Fibroblast of skin of left quadriceps (primary cell): ENCODE data around the gene SHISAL1.
A peak's percentile ranks its signal among the peaks of the same experiment; 100 is the strongest.
"Not testable (repeated sequence)": the region's sequence is repeated elsewhere in the genome, so short reads cannot be mapped to it uniquely, and the experiment has no call there.

Source experiments
- DNase-seq, 2 experiments: peaks; one replicate each; pipeline ENCODE4 v3.0.0-alpha.2; 2013; ENCODE audit warnings: low read depth in 2 of 2

SHISAL1 gene

DNA sequence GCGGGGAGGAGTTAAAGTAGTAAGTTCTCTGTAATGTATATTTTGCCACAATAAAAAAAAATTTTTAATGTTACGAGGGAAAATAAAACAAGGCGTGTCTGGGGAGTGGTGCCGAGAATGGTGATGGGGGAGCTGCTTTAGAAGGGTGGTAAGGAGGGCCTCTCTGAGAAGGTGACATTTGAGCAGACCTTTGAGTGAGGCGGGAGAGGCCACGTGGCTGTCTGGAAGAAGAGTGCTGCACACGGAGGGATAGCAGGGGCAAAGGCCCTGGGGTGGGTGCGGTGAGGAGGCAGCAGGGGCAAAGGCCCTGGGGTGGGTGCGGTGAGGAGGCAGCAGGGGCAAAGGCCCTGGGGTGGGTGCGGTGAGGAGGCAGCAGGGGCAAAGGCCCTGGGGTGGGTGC, 10.4 kb downstream of the SHISAL1 start:
- not testable (repeated sequence) for DNase-seq

DNA sequence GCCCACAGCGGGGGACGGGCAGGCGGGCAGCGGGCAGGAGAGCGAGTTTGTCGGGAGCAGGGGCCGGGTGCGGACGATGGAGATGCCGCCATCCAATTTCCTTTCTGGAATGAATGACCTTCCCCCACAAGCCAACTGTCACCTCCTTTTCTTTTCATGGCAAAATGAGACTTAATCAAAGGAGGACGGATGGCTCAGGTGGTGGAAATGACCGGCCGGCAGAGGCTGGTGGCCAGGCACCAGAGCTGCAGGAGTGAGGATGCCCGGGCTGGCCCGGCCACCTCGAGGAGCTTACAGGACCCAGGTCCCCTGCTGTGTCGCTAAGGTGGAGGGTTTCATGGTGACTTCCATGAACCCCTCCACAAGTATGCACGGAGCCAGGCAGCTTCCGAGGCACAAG, 11.7 kb downstream of the SHISAL1 start:
- DNase-seq, result no peak

DNA sequence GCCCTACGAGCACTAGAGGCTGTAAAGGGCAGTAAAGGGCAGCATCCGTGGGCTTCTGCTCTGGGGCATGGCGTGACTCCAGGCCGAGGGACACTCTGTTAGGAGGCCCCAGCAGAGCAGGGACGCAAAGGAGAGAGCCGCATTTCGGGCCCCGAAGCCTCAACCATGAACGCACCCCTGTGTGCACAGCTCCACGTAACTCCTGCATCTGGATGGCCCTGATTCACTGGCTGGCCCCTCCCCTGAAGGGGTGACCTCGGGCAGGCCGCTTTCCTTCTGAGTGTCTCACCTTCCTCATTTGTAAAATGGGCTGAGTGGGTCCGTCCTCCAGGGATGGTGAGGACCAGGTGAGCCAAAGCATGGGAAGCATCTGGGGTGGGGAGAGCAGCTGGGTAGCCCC, 13.6 kb downstream of the SHISAL1 start:
- no peak for DNase-seq

DNA sequence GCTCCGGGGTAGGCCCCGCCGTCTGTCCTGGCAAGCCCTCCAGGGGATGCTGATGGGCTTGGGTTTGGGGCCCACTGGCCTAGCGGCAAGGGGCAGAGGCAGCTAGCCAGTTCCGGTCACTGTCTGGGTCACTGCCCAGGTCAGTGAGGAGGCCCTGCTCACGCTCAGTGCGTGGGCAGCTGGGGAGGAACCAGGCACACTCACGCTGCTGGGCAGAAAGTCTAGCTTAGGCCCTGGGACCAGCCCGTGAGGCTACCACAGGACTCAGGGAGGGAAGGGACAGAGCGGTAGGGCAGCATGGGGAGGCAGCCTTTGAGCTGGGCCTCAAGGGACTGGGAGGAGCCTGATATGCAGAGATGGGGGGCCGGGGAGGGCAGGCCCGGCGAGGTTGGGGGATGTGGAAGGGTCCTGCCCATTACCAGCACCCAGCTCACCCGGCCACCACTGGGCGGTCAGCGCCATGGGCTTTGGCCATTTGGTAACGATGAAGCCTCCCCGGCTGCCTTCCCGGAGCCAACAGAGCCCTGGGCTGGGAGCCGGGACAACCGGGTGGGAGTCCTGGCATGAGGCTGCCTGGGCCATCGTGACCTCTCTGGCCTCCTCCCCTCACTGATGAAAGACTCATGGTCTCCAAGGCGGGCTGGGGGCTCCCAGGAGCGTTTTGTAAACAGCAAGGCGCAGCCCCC, 14.2 kb downstream of the SHISAL1 start:
- no peak for DNase-seq

DNA sequence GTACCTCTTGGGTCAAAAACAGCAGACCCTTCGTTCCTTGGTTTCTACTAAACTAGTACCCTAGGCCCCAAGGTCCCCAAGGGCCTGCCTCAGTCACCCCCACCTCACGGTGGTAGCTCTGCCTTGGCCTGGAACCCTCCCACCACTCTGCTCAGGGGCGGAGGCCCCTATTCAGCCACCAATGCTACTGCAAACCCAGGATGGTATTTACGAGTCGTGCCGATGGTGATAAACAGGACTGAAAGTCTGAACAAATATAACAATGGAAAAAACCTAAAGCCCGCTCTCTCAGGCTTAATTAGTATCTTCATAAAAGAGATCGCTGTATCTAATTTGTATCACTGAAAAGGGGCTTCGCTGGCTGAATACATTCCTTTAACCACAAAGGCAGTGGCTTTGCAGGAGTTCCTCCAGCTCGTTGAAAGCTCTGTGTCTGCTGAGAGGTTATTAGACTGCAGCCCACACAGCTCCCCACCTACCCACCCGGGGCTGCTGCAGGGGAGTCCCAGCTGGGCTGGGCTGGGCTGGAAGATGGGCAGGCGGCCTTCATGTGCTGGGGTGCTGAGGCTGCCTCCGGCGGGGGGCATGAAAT, 15.2 kb downstream of the SHISAL1 start:
- DNase-seq, result no peak

DNA sequence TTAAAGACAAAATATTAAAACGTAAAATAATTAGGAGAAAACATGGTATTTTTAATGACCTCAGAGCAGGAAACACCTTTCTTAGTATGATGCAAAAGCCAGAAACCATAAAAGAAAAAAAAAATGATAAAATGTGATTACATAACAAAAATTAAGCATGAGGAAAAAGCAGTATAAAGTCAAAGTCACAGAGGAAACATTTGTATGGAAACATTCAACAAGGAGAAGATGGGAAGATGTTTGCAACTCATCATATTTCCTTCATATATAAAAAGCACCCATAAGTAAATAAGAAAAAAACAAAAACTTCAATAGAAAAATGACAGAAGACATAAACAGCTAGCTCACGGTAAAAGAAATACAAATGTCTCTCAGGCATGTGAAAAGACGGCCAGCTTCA, 17.3 kb downstream of the SHISAL1 start:
- no peak for DNase-seq

DNA sequence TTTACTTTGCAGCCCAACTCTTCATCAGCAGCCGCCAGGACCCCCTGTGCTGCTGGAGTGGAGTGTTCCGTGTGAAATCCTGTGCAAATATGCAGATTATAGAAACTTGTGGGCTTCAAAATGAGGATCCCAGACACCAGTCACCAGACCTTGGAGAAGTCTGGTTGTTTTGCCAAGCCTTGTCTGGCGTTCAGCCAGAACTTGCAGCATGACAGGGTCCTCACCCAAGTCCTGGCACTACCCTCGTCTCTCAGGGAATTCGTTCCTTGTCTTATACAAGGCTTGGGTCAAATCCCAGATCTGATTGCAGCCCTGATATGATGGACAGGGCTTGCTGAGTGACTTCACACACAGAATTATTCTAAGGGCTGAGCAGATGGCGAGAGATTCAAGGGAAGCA, 18.9 kb downstream of the SHISAL1 start:
- no peak for DNase-seq

DNA sequence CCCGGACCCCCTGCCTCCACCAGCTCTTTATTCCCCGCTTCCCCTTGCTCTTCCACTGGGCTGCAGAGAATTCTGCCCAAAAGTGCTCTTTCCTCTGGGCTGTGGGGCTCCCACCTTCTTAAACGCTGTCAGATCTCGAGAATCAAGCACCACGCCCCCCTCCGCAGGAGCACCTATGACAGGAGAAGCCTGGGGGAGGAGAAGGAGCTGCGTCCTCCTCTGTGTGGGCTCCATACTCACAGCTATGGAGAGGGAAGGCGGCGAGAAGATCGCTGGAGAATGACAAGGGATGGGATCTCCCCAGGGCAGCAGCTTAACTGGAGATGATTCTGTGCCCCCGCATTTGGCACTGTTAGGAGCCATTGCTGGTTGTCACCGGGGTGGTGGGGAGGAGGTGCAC, 19.7 kb downstream of the SHISAL1 start:
- no peak for DNase-seq

DNA sequence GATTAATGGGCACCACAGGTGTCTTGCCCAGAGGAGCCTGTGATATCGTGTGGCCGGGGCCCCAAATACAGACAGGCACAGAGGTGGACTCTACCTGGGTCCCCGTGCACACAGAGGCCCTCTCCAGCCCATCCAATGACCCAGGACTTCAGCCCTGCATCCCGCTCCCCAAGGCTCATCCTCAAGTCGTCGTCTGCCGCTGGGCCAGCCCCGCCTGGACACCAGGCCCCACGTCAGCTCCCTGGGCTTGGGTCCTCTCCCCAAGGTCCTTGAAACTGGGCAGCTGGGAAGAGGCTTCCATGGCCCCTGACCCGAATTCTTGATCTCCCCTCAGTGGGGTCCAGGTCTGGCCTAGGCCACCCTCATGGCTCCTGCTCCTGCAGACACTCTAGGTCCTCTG, 20.2 kb downstream of the SHISAL1 start:
- no peak for DNase-seq

DNA sequence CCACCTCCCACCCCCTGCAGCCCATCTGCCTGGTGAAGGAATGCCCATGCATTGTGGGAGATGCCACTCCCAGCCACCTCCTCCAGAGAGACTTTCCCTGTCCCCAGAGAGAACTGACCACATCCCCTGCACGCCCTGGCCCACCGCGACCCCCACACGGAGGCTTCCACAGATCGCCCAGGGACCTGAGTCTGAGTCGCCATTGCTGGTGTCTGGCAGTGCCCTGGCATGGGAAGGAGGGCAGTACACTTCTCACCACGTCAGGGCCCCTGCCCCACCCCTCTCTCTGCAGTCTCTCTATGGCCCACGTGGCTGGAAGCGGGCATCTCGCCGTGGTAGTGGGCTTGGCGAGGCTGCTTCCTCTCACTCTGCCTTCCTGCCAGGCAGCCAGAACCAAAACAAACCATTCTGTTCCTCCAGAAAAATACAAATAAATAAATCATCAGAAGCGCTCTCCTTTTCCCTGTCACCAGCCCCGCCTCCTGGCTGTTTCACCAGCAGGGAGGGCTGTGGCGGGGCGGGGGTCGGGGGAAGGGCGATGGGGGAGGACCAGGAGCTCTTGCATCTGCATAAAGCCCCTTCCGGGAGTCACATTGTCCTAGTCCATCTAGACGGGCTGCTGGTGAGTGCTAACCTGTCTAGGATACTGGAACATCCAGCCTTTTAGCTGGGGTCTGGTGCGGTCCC, 20.9 kb downstream of the SHISAL1 start:
- no peak for DNase-seq

DNA sequence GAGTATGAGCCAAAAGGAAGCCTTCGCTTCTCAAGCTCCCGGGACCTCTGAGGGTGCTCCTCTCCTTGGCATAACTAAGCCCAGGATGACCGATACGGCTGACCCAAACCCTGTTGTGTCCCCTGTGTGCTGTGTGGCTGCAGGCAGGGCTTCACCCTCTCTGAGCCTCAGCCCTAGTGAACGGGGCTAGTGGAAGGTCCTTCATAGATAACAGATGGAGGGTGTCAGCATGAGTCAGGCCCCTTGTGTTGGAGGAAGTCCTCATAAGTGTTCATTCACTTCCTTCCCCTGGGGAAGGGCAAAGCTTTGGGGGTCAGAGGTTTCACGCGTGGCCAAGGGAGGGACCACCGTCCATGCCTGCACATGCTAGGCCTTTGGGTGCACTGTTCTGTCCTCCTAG, 21.5 kb downstream of the SHISAL1 start:
- DNase-seq, result no peak

DNA sequence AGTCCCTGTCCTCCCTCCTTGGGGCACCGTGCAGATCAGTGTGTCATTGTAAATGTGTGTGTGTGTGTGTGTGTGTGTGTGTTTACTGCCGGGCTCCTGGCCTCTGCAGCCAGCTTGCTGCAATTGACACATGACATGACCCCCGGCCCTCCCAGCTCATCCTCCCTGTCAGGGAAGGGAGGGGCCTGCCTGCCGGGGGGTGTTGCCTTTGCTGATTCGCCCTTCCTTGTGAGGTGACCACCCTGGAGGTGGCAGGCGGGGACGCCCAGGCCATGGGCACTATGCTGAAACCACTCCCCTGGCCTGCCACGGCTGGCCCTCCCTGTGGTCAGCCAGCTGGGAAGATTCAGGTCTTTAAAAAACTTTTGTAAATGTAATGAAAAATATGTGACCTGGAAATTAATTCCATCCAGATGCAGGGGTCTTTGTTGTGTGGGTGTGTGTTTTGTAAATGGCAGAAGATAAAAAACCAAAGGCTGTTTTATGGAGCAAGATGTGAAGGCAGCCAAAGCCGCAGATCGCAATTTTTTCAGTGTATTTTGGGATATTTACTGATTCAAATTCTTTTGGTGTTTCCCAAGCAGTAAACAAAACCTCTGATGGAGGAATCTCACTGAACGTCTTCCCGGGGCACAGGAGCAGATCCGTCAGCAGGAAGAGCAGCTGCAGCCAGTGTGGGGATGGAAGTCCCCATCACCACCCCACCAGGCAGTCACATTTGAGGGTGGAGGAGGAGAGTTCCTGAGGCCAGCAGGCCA, 23.2 kb downstream of the SHISAL1 start:
- peak in 1 of 2 experiments; percentile 8 for DNase-seq

DNA sequence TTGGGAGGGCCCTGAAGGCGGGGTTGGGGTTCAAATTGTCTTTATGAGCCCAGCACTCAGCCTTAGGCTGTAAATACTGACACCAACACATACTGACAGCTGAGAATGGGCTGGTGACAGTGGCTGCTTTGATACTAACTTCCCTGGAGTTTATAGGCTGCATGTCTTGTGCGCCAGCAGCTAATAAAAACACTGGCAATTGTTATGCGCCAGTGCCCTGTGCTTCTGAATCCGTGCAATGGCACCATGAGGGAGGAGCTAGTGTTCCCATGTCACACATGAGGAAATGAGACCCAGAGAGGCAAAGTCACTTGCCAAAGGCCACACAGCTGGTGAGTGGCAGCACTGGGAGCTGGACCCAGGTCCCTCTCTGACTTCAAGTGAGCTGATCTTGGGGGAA, 23.8 kb downstream of the SHISAL1 start:
- DNase-seq, result no peak

DNA sequence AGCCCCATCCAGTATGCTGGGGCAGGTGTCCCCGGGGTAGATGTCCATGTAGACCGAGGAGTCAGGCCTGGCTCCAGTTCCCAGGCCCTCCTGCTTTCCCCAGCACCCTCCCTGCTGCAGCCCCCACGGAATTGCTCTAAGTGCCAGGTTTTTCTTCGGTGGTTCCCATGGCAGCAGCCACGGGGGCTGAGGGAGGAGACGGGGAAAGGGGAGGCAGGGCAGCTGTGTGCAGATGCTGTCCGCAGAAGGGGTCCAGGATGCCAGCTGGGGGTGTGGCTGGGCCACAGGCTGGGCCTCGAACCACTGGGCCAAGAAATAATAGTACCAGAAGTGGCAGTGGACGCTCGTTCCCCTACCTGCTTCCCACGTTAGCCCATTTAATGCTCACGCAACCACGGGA, 25.0 kb downstream of the SHISAL1 start:
- no peak for DNase-seq

DNA sequence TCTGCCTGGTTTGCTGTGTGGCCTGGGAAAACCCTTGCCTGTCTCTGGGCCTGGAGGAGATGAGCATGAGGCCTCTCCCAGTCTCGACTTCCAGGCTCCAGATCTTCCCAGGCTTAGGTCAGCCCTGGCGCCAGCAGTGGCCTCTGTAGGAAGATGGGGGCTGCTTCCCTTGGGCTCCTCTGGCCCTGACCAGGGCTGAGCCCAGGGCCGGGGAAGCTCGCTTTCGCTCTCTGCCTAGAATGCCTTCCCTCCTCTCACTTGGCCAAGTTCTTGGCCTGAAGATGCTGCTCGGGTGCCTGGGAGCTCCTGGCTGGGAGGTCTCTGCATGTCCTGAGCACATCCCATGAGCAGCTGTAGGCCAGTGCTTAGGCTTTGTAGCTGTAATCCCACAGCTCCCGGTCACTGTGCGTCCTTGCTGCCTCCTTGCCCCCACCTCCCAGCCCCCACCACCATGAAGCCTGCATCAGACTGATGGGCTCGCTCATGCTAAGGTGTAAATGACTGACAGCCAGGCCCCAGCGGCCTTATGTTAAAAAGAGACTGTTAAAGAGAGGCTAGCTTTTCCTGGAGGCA, 25.5 kb downstream of the SHISAL1 start:
- DNase-seq, result no peak

DNA sequence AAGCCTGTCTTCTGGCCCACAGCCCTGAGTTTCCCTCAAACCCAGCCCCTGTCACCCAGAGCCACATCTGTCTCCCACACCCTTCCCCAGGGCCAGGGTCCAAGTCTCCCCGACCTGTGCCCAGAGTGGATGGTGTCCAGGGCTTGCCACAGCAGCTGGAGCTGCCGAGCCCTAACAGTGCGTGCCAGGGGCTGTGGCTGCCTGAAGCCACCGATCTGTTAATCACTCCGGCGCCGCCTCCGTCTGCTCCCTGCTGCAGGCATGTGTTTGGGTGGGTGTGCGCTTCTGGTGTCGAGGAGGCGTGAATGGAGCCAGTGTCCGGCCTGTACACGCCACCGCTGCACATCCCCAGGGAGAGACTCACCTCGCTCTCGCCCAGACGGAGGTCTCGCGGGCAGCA, 26.1 kb downstream of the SHISAL1 start:
- no peak for DNase-seq

DNA sequence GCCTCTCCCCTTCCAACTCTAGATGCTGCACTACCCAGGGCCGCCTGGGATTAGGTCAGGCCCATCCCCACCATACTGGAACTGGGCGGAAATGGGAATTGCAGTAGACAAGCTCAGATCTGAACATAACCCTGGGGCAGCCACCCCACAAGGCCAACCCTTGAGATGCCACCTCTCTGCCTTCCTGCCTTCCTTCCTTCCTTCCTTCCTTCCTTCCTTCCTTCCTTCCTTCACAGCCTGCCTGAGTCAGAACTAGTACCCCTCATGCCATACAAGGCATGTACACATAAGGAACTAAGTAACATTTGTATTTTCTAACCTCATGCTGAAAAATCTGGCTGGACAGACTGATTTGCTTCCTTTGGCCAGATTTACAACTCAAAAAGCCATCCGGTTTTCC, 28.0 kb downstream of the SHISAL1 start:
- DNase-seq, result no peak

DNA sequence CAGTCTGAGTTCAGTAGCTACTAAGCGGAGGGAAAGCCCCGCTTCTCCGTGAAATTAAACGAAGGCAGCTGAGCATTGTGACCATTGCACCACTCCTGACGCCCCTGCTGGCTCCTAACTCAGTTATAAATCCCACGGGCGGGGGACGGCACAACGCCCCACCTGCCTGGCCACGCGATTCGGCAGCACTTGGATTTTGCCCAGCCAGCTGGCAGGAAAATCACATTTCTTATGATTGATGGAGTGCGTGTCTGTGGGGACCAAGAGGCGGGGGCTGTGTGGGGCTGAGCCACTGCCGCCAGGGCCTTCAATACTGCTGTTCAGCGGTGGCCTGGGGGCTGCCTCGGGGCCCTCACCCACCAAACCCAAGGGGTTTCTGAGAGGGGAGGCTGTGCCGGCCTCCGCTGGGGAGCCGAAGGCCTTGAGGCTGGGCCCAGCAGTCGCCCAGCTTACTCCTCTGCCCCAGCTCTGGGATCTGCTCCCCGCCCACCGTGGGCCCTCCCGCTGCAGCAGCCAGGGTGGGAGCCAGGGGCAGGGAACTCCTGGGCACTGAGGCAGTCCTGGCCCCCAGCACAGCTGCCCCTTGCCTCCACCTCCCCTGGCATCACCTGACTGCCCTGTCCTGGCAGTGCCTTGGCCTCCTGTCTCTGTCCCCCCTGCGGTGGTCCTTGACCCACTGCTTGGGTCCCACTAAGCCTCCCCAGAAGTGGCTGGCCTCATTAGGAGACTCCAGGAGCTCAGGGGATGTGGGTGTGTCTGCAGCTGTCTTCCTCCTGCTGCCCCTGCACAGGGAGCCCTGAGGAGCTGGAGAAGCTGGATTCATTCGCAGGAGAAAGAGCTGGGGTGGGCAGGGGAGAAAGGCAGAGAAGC, 30.7 kb downstream of the SHISAL1 start:
- DNase-seq, result no peak

DNA sequence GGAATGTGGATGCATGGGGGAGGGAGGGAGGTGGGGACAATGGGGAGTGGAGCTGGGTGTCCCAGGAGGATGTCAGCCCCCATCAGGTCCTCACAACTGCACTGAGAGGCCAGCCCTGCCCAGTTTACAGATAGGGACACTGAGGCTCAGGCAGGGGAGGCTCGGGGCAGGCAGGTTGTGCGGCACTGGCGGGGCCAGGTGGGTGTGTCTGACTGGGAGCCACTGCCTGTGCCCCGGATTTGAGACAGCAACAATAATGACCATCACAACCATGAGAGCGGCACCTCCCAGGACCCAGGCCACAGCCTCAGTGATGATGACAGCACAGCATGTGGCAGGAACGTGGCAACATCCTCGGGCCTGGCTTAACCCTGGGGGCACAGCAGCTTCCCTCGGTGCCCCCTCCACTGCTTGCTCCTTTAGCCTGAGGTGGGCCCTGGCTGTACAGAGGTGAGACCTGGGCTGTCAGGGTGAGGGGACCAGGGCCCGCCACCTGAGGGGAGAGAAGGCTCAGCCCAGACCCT, 32.0 kb downstream of the SHISAL1 start:
- DNase-seq, result no peak

DNA sequence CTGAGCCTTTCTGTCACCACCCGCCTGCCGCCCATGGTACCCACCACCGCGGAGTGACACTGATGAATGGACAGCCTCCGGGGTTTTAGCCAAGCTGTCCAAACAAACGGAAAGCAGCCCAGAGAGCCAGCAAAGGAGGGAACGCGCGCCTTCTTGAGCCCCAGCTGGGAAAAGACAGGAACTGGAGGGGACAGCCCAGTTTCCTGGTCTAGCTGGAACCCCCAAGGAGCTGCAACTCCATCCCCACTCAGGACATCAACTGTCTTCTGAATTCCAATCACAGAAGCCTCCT, 33.7 kb downstream of the SHISAL1 start:
- no peak for DNase-seq
